Tibial nerve (tissue), 4 donors: ENCODE results near the gene MBOAT7.

ENCODE experiments used
- CTCF ChIP-seq, 5 experiments: fragments of 200-600 bp in 3 of 5; fragments of 450-650 bp in 2 of 5; sonication (generic) in 3 of 5; IDR thresholded peaks; one replicate each; pipeline ENCODE4 v1.5.1; 2016 to 2019; ENCODE audit warnings: antibody characterized with exemption in 5 of 5, mild to moderate bottlenecking in 3 of 5, moderate library complexity in 2 of 5
- EP300 ChIP-seq, 2 donors: sonication (generic); formaldehyde crosslinking; IDR thresholded peaks; one replicate each; pipeline ENCODE4 v1.6.1; 2017; ENCODE audit warnings: antibody characterized with exemption in 2 of 2, mild to moderate bottlenecking in 1 of 2
- POLR2A ChIP-seq, 2 donors: fragments of 450-650 bp; IDR thresholded peaks; one replicate each; pipeline ENCODE4 v1.6.1; 2017; ENCODE audit warnings: antibody characterized with exemption in 2 of 2, mild to moderate bottlenecking in 2 of 2, moderate library complexity in 2 of 2

GRCh38 chr19:54197121-54197520 lies 7.7 kb upstream of the MBOAT7 start:
- TF ChIP-seq CTCF (IDR thresholded peaks at IDR 0.05) (no peak), POLR2A (IDR thresholded peaks at IDR 0.05) (no peak), EP300 (IDR thresholded peaks at IDR 0.05) (no peak)
